Measurements from ENCODE around the gene FEM1B.

The FEM1B gene

DNA sequence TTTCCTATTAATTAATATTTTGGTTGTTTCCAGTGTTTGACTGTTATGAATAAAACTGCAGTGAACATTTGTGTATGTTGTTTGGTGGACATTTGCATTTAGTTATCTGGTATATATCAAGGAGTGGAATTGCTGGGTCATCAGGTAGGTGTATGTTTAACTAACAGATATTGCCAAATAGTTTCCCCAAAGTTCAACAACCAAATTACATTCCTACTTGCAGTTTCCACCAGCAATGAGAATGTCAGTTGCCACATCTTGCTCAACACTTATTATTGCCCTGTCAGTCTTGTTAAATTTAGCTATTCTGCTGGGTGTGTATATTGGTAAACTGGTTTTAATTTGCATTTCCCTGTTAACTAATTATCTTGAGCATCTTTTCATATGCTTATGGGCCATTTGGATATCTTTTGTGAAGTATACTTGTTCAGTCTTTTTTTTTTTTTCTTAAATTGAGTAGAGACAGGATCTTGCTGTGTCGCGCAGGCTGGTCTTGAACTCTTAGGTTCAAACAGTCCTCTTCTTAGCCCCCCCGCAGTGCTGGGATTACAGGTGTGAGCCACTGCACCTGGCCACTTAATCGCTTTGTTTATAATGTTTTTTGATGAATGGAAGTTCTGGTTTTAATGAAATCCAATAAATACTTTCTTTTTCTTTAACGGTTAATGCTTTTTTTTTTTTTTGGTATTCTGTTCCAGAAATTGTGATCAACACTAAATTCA lies 7.9 kb downstream of the FEM1B start:
- H3K27me3 ChIP-seq = no peaks in the 10 kb centered on the region
- no peak for DNase-seq
- no peaks in the 10 kb centered on the region for H3K9me3 ChIP-seq
- H3K4me1 ChIP-seq = no peaks in the 10 kb centered on the region; the same call in 1 of the 2 replicates
- TF ChIP-seq, protein P1, sequence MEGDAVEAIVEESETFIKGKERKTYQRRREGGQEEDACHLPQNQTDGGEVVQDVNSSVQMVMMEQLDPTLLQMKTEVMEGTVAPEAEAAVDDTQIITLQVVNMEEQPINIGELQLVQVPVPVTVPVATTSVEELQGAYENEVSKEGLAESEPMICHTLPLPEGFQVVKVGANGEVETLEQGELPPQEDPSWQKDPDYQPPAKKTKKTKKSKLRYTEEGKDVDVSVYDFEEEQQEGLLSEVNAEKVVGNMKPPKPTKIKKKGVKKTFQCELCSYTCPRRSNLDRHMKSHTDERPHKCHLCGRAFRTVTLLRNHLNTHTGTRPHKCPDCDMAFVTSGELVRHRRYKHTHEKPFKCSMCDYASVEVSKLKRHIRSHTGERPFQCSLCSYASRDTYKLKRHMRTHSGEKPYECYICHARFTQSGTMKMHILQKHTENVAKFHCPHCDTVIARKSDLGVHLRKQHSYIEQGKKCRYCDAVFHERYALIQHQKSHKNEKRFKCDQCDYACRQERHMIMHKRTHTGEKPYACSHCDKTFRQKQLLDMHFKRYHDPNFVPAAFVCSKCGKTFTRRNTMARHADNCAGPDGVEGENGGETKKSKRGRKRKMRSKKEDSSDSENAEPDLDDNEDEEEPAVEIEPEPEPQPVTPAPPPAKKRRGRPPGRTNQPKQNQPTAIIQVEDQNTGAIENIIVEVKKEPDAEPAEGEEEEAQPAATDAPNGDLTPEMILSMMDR (IDR thresholded peaks at IDR 0.05; ENCODE audit: low read depth, low read length) = no peak
- H3K36me3 ChIP-seq = peaks cover 28% of the 10 kb centered on the region
- H3K4me3 ChIP-seq (ENCODE audit: low read depth, low read length) = no peak overlapping the region

DNA sequence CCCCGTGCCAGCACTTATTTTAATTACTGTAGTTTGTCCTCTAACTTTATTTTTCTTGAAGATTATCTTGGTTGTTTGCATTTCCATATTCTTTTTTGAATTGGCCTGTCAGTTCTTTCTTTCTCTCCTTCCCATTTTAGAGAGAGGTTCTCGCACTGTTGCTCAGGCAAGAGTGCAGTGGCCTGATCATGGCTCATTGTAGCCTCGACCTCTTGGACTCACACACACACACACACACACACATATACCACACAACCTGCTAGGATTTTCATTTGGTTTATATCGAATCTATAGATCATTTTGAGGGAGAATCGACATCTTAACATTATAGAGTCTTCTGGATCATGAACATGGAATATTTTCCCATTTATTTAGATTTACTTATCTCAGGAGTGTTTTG lies 8.7 kb downstream of the FEM1B start:
- no peaks in the 10 kb centered on the region for H3K9me3 ChIP-seq
- no peak for DNase-seq
- H3K4me3 ChIP-seq (ENCODE audit: low read depth, low read length) = no peak overlapping the region
- H3K27me3 ChIP-seq = no peaks in the 10 kb centered on the region
- peaks cover 34% of the 10 kb centered on the region for H3K36me3 ChIP-seq
- TF ChIP-seq, protein P1 (IDR thresholded peaks at IDR 0.05; ENCODE audit: low read depth, low read length) = no peak
- peaks cover 4% of the 10 kb centered on the region; the same call in 1 of the 2 replicates for H3K4me1 ChIP-seq

DNA sequence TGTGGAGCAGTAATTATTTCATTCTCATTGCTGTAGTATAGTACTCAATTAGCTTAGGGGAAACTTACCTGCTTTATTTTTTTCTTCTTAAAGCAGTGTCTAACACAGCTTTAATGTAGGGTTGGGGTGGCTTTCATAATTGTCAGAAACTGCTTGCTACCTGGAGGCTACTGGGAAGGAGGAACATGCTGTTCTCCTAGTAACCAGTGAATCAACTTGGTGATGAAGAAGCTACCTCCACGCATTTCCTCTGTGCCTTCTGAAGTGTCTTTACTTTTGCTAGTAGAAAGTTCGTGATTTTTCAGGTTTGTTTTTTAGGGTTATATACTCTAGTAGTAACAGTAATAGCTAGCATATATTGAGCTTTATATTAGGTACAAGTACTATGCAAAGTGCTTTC lies 11.5 kb downstream of the FEM1B start:
- TF ChIP-seq, protein P1 (IDR thresholded peaks at IDR 0.05; ENCODE audit: low read depth, low read length) = no peak
- Histone ChIP-seq H3K27me3 (no peaks in the 10 kb centered on the region), H3K4me1 (peaks cover 4% of the 10 kb centered on the region; the same call in 1 of the 2 replicates), H3K9me3 (no peaks in the 10 kb centered on the region), H3K4me3 (ENCODE audit: low read depth, low read length) (no peak overlapping the region), H3K36me3 (peaks cover 46% of the 10 kb centered on the region)
- no peak for DNase-seq

DNA sequence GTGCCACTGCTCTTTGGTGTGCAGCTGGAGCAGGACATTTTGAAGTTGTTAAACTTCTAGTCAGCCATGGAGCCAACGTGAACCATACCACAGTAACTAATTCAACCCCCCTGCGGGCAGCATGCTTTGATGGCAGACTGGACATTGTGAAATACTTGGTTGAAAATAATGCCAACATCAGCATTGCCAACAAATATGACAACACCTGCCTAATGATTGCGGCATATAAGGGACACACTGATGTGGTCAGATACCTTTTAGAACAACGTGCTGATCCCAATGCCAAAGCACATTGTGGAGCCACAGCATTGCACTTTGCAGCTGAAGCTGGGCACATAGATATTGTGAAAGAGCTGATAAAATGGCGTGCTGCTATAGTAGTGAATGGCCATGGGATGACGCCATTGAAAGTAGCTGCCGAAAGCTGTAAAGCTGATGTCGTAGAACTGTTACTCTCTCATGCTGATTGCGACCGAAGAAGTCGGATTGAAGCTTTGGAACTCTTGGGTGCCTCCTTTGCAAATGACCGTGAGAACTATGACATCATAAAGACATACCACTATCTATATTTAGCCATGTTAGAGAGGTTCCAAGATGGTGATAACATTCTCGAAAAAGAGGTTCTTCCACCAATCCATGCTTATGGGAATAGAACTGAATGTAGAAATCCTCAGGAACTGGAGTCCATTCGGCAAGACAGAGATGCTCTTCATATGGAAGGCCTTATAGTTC lies 12.2 kb downstream of the FEM1B start:
- Histone ChIP-seq H3K4me3 (ENCODE audit: low read depth, low read length) (no peak overlapping the region), H3K27me3 (no peaks in the 10 kb centered on the region), H3K36me3 (peaks cover 40% of the 10 kb centered on the region), H3K4me1 (peaks cover 4% of the 10 kb centered on the region; the same call in 1 of the 2 replicates), H3K9me3 (no peaks in the 10 kb centered on the region)
- DNase-seq = no peak
- TF ChIP-seq, protein P1 (IDR thresholded peaks at IDR 0.05; ENCODE audit: low read depth, low read length) = no peak

DNA sequence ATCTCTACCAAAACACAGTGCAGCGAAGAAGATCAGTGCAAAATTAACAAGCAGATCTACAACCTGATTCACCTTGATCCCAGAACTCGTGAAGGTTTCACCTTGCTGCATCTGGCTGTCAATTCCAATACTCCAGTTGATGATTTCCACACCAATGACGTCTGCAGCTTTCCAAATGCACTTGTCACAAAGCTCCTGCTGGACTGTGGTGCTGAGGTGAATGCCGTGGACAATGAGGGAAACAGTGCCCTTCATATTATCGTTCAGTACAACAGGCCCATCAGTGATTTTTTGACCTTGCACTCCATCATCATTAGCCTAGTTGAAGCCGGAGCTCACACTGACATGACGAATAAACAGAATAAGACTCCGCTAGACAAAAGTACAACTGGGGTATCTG lies 13.2 kb downstream of the FEM1B start:
- TF ChIP-seq, protein P1 (IDR thresholded peaks at IDR 0.05; ENCODE audit: low read depth, low read length) = no peak
- no peak for DNase-seq
- peaks cover 7% of the 10 kb centered on the region; the same call in 1 of the 2 replicates for H3K4me1 ChIP-seq
- peaks cover 34% of the 10 kb centered on the region for H3K36me3 ChIP-seq
- H3K9me3 ChIP-seq = no peaks in the 10 kb centered on the region
- H3K27me3 ChIP-seq = no peaks in the 10 kb centered on the region
- no peak overlapping the region for H3K4me3 ChIP-seq (ENCODE audit: low read depth, low read length)
